Measurements from ENCODE around the gene GRIK4.

- TF ChIP-seq, protein P1, sequence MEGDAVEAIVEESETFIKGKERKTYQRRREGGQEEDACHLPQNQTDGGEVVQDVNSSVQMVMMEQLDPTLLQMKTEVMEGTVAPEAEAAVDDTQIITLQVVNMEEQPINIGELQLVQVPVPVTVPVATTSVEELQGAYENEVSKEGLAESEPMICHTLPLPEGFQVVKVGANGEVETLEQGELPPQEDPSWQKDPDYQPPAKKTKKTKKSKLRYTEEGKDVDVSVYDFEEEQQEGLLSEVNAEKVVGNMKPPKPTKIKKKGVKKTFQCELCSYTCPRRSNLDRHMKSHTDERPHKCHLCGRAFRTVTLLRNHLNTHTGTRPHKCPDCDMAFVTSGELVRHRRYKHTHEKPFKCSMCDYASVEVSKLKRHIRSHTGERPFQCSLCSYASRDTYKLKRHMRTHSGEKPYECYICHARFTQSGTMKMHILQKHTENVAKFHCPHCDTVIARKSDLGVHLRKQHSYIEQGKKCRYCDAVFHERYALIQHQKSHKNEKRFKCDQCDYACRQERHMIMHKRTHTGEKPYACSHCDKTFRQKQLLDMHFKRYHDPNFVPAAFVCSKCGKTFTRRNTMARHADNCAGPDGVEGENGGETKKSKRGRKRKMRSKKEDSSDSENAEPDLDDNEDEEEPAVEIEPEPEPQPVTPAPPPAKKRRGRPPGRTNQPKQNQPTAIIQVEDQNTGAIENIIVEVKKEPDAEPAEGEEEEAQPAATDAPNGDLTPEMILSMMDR (IDR thresholded peaks at IDR 0.05; ENCODE audit: low read length) = no peak
- no peak for TF ChIP-seq EZH2 (IDR thresholded peaks at IDR 0.05; ENCODE audit: borderline replicate concordance, low read length)
Measured at GRCh38 chr11:120515186-120515723, 3.7 kb downstream of the GRIK4 start.

Measured in OCI-LY1 (cell line).